ENCODE data around the gene GATAD2A.

Gene GATAD2A

DNA sequence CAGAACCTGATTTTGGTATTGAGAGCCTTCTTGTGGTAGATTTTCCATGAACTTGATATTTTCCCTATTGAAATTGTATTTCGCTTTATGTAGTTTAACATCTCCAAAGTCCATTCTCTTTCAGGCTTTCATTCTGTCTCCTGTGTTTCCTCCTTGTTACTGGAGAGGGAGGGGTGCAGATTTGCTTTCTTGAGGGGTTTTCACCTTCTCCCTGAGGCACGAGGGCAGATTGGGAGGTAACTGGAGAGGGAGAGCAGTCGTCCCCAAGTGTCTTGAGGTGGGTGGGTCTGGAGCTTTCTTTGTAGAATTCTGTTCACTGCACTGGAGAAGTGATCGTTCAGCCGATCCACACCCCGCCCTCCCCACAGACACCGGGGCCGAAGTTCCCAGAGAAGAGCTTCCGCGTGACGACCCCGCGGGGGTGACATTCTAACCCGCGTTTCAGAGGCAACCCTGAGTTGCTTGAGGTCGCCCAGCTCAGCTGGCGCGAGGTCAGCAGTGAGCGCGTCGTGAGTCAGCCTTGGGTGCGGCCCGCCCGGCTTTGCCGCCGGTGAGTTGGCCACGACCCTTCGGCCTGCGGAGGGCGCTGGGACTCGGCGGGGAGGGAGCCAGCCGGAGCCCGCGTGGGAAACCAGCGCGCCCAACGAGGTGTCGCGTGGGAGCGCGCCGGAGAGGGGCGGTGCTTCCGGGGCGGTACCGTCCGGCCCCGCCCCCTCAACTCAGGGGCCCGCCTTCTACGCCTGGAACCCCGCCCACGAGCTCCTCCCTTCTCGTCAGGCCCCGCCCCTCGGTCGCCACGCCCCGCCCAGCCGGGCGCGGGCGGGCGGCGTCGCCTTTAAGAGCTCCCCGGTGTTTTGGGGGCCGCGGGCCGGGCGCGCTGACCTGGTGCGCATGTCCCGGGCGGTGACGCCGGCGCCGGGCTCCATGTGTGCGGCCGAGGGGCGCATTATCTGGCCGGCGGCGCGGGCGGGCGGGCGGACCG lies at the start of gene GATAD2A:
TSS of gene GATAD2A (plus strand) at position 797 of the 982 bp plus-strand sequence. CDS start 59,671 bp downstream, outside the sequence.
- Histone ChIP-seq H3K27me3 (ENCODE audit: low read depth, low read length) (no peaks in the 10 kb centered on the region), H3K4me3 (ENCODE audit: low read length) (peak within 1 kb of the TSS; percentile 86), H3K79me2 (ENCODE audit: low read length) (peaks cover 51% of the 10 kb centered on the region), H3K4me2 (ENCODE audit: low read length) (peak within 1 kb of the TSS; percentile 99), H3K27ac (ENCODE audit: low read length) (peak within 1 kb of the TSS; percentile 33), H4K20me1 (ENCODE audit: insufficient read depth, low read length) (peaks cover 49% of the 10 kb centered on the region), H3K36me3 (replicated peaks; ENCODE audit: low read depth, low read length) (no peaks in the 10 kb centered on the region), H3K9me3 (ENCODE audit: insufficient read depth, low read length) (no peaks in the 10 kb centered on the region), H2AFZ (ENCODE audit: low read depth, low read length) (0 out of 2 replicates have a peak within 1 kb of the TSS, but pooled peaks have one; percentile 42), H3K4me1 (ENCODE audit: low read length) (peaks cover 33% of the 10 kb centered on the region), H3K9ac (ENCODE audit: low read length) (peak within 1 kb of the TSS; percentile 95)
- no peak for TF ChIP-seq EZH2phosphoT487 (IDR thresholded peaks at IDR 0.05; ENCODE audit: low read depth)
- peak; percentile 9; the same call in 1 of the 2 replicates for TF ChIP-seq CTCF (IDR thresholded peaks at IDR 0.05; ENCODE audit: low read depth, low read length)

DNA sequence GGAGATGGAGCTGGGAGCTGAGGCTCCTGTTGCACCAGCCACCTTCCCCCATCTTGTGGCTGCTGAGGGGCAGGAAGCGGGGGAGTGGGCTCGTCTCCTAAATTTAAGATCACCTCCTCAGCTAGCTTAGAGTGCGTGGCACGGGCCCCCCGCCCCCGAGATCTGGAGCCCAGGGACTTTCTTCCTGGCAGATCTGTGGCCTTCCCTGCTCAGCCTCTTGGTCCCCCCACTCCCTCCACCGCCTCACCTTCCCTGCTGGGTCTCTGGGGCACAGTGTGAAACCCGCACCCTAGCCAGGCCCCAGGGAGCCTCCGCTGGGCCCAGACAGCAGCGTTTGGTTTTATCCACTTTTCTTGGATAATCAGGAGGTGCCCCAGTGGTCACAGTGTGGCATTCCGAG lies 49.0 kb upstream of the GATAD2A start:
- Histone ChIP-seq H3K4me1 (ENCODE audit: low read length) (peaks cover 7% of the 10 kb centered on the region), H3K9ac (ENCODE audit: low read length) (no peak overlapping the region), H3K4me3 (ENCODE audit: low read length) (no peak overlapping the region), H3K27me3 (ENCODE audit: low read depth, low read length) (no peaks in the 10 kb centered on the region), H3K4me2 (ENCODE audit: low read length) (no peak overlapping the region), H3K27ac (ENCODE audit: low read length) (no peak overlapping the region), H4K20me1 (ENCODE audit: insufficient read depth, low read length) (no peaks in the 10 kb centered on the region), H3K79me2 (ENCODE audit: low read length) (no peaks in the 10 kb centered on the region), H2AFZ (ENCODE audit: low read depth, low read length) (no peak overlapping the region), H3K36me3 (replicated peaks; ENCODE audit: low read depth, low read length) (peaks cover 50% of the 10 kb centered on the region), H3K9me3 (ENCODE audit: insufficient read depth, low read length) (no peaks in the 10 kb centered on the region)
- TF ChIP-seq EZH2phosphoT487 (IDR thresholded peaks at IDR 0.05; ENCODE audit: low read depth) (no peak), CTCF (IDR thresholded peaks at IDR 0.05; ENCODE audit: low read depth, low read length) (no peak)

DNA sequence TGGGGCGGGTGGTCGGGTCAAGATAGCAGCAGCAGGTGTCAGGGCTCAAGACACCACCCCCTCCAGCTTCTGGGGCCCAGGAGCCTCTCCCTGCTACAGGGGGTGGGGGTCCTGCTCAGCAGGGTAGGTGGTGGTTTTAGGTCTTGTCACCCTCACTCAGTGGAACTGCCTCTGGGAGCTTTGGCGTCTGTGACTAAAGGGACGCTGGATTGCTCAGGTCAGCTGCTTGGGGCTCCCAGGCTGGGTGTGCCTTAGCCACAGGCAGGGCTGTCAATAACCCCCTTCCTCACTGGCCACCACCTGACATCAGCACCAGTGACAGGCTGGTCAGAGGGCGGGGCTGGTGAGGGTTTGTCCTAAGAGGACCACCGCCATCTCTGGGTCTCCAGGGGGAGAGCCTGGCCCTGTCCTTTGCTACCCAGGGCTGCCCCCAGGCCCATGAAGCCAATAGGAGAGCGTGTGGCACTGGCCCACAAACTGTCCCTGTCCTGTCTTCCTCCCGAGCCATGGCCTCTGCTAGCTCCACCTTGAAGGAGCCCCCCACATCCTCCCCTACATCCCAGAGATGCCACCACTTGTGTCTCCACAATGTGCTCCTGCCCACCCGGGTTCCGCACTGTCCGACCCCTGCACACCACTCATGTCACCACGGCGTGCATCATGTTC lies 48.4 kb upstream of the GATAD2A start:
- H3K27me3 ChIP-seq (ENCODE audit: low read depth, low read length): no peaks in the 10 kb centered on the region
- no peak overlapping the region for H3K4me2 ChIP-seq (ENCODE audit: low read length)
- H3K79me2 ChIP-seq (ENCODE audit: low read length): no peaks in the 10 kb centered on the region
- no peak overlapping the region for H3K27ac ChIP-seq (ENCODE audit: low read length)
- H4K20me1 ChIP-seq (ENCODE audit: insufficient read depth, low read length): no peaks in the 10 kb centered on the region
- H3K4me3 ChIP-seq (ENCODE audit: low read length): no peak overlapping the region
- peaks cover 7% of the 10 kb centered on the region for H3K4me1 ChIP-seq (ENCODE audit: low read length)
- TF ChIP-seq CTCF (IDR thresholded peaks at IDR 0.05; ENCODE audit: low read depth, low read length) (no peak), EZH2phosphoT487 (IDR thresholded peaks at IDR 0.05; ENCODE audit: low read depth) (no peak)
- H3K9me3 ChIP-seq (ENCODE audit: insufficient read depth, low read length): no peaks in the 10 kb centered on the region
- no peak overlapping the region for H2AFZ ChIP-seq (ENCODE audit: low read depth, low read length)
- peaks cover 49% of the 10 kb centered on the region for H3K36me3 ChIP-seq (replicated peaks; ENCODE audit: low read depth, low read length)
- H3K9ac ChIP-seq (ENCODE audit: low read length): no peak overlapping the region

DNA sequence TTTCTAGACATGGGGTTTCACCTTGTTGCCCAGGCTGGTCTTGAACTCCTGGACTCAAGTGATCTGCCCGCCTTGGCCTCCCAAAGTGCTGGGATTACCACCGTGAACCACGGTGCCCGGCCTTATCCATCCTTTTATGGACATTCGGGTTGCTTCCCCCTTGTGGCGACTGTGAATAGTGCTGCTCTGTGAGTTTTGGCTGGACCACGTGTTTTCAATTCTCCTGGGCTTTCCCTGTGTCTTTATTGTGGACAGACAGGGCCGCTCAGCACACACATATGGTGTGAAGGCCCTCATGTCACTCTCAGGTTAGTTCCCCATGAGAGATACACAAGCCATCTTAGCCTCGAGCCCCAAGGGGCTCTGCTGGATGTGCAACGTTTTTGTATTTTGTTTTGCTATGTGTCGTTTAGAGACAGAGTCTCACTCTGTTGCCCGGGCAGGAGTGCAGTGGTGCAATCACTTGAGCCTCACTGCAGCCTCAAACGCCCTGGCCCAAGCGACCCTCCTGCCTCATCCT lies 44.3 kb upstream of the GATAD2A start:
- H3K9ac ChIP-seq (ENCODE audit: low read length): no peak overlapping the region
- peaks cover 11% of the 10 kb centered on the region for H3K36me3 ChIP-seq (replicated peaks; ENCODE audit: low read depth, low read length)
- H2AFZ ChIP-seq (ENCODE audit: low read depth, low read length): peak overlapping the region; percentile 16; the same call in 1 of the 2 replicates
- H3K4me1 ChIP-seq (ENCODE audit: low read length): peaks cover 11% of the 10 kb centered on the region
- TF ChIP-seq EZH2phosphoT487 (IDR thresholded peaks at IDR 0.05; ENCODE audit: low read depth) (no peak), CTCF (IDR thresholded peaks at IDR 0.05; ENCODE audit: low read depth, low read length) (peak; percentile 70)
- H3K4me3 ChIP-seq (ENCODE audit: low read length): peak overlapping the region; percentile 32
- H3K27ac ChIP-seq (ENCODE audit: low read length): no peak overlapping the region
- H3K4me2 ChIP-seq (ENCODE audit: low read length): peak overlapping the region; percentile 56
- H3K27me3 ChIP-seq (ENCODE audit: low read depth, low read length): no peaks in the 10 kb centered on the region
- no peaks in the 10 kb centered on the region for H4K20me1 ChIP-seq (ENCODE audit: insufficient read depth, low read length)
- H3K79me2 ChIP-seq (ENCODE audit: low read length): no peaks in the 10 kb centered on the region
- no peaks in the 10 kb centered on the region for H3K9me3 ChIP-seq (ENCODE audit: insufficient read depth, low read length)
